ENCODE measurements around the gene IFNB1.

- TF ChIP-seq, protein P1, sequence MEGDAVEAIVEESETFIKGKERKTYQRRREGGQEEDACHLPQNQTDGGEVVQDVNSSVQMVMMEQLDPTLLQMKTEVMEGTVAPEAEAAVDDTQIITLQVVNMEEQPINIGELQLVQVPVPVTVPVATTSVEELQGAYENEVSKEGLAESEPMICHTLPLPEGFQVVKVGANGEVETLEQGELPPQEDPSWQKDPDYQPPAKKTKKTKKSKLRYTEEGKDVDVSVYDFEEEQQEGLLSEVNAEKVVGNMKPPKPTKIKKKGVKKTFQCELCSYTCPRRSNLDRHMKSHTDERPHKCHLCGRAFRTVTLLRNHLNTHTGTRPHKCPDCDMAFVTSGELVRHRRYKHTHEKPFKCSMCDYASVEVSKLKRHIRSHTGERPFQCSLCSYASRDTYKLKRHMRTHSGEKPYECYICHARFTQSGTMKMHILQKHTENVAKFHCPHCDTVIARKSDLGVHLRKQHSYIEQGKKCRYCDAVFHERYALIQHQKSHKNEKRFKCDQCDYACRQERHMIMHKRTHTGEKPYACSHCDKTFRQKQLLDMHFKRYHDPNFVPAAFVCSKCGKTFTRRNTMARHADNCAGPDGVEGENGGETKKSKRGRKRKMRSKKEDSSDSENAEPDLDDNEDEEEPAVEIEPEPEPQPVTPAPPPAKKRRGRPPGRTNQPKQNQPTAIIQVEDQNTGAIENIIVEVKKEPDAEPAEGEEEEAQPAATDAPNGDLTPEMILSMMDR (IDR thresholded peaks at IDR 0.05) = no peak
- TF ChIP-seq POLR2A (IDR thresholded peaks at IDR 0.05) = no peak
Observed at GRCh38 chr9:21070906-21071305, 6.8 kb downstream of the IFNB1 start.

All from right lobe of liver (tissue), 4 donors.